A673 (cell line): Measurements from ENCODE around the gene BCAT1.

Source experiments
- EZH2 ChIP-seq: fragments of 200-600 bp; sonication (generic); IDR thresholded peaks from 2 replicates; pipeline ENCODE4 v1.6.1; 2017; ENCODE audit warnings: borderline replicate concordance, low read depth, mild to moderate bottlenecking, mixed read lengths, antibody characterized with exemption, low read length; ENCODE audit not compliant: poor library complexity, severe bottlenecking
- TF ChIP-seq, protein P1 (sequence below): fragments of 300-800, 200-600 bp; sonication (generic); conservative IDR thresholded peaks from 2 replicates; pipeline ENCODE4 v1.5.1; 2017; ENCODE audit warnings: low read depth, mild to moderate bottlenecking, antibody characterized with exemption, low read length, moderate library complexity, mixed read lengths

DNA sequence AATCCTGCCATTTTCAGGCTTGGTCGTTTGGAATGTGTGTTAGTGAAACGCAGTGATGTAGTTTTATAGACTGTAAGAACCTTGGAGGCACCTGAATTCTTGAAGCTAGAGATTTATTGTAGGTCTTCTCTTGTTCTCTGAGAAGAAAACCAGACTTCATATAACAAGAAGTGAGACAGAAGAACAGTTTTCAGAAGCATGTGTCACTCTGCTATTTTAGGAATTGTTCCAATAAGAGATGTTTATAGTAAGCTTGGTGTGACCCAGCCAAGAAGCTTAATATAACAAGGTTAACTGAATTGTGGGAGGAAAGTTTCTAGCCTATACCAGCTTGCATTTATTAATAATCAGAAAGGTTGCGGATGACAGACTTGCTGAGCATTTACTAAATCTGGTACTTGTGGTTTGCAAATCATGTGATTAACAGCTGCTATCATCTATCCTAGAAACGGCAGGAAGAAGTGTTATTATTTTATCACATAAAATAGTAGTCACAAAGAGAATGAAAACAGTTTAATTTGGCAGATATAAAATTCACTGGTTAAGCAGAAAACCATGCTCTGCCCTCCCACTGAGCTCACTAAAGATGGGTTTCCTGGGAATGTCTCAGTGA lies 49.2 kb upstream of the BCAT1 start:
- TF ChIP-seq, protein P1, sequence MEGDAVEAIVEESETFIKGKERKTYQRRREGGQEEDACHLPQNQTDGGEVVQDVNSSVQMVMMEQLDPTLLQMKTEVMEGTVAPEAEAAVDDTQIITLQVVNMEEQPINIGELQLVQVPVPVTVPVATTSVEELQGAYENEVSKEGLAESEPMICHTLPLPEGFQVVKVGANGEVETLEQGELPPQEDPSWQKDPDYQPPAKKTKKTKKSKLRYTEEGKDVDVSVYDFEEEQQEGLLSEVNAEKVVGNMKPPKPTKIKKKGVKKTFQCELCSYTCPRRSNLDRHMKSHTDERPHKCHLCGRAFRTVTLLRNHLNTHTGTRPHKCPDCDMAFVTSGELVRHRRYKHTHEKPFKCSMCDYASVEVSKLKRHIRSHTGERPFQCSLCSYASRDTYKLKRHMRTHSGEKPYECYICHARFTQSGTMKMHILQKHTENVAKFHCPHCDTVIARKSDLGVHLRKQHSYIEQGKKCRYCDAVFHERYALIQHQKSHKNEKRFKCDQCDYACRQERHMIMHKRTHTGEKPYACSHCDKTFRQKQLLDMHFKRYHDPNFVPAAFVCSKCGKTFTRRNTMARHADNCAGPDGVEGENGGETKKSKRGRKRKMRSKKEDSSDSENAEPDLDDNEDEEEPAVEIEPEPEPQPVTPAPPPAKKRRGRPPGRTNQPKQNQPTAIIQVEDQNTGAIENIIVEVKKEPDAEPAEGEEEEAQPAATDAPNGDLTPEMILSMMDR, result no peak
- TF ChIP-seq EZH2, result no peak
